Astrocyte (in vitro differentiated cells and primary cell): ENCODE measurements around the gene RIT2. TPM values are rescaled to one million over a fixed set of nuclear protein-coding genes. Genes with fewer than 3 reads are reported as not detected.

Experiments
- DNase-seq: peaks from one replicate; pipeline ENCODE4 v3.0.0-alpha.2; 2010; ENCODE audit warnings: low read depth
- FAIRE-seq: peaks from 2 replicates; lab custom pipeline; 2011; peaks lifted over from hg19 to GRCh38; lab: Jason Lieb, UNC
- H2AFZ ChIP-seq: 2 replicates; pipeline ENCODE4 v1.6.0; 2012; ENCODE audit warnings: low read depth, low read length, inconsistent platforms
- H3K27ac ChIP-seq: 2 replicates; pipeline ENCODE4 v1.5.1; 2011; ENCODE audit warnings: low read depth, low read length, inconsistent platforms
- H3K27me3 ChIP-seq: 2 replicates; pipeline ENCODE4 v1.6.0; 2011; ENCODE audit warnings: low read length, inconsistent platforms; ENCODE audit not compliant: insufficient read depth
- H3K36me3 ChIP-seq: 2 replicates; pipeline ENCODE4 v1.5.1; 2011; ENCODE audit warnings: low read length, inconsistent platforms; ENCODE audit not compliant: insufficient read depth
- H3K4me1 ChIP-seq: 2 replicates; pipeline ENCODE4 v1.5.1; 2011; ENCODE audit warnings: low read length, inconsistent platforms; ENCODE audit not compliant: insufficient read depth
- H3K4me2 ChIP-seq: 2 replicates; pipeline ENCODE4 v1.6.0; 2012; ENCODE audit warnings: low read length, inconsistent platforms
- H3K4me3 ChIP-seq: 2 replicates; pipeline ENCODE4 v1.5.1; 2011; ENCODE audit warnings: low read depth, mild to moderate bottlenecking, low read length, inconsistent platforms; ENCODE audit not compliant: insufficient read depth
- H3K79me2 ChIP-seq: 2 replicates; pipeline ENCODE4 v1.6.0; 2012; ENCODE audit warnings: mild to moderate bottlenecking, low read length, inconsistent platforms; ENCODE audit not compliant: insufficient read depth
- H3K9ac ChIP-seq: 2 replicates; pipeline ENCODE4 v1.6.0; 2012; ENCODE audit warnings: mild to moderate bottlenecking, low read length, inconsistent platforms
- H3K9me3 ChIP-seq: 2 replicates; pipeline ENCODE4 v1.5.1; 2012; ENCODE audit warnings: low read depth, mild to moderate bottlenecking, low read length, inconsistent platforms; ENCODE audit not compliant: insufficient read depth
- H4K20me1 ChIP-seq: 2 replicates; pipeline ENCODE4 v1.6.0; 2012; ENCODE audit warnings: low read length, inconsistent platforms; ENCODE audit not compliant: insufficient read depth
- H3K27ac Mint-ChIP-seq: one replicate; pipeline ENCODE4 v1.8.0; 2021; ENCODE audit warnings: mild to moderate bottlenecking, mixed read lengths; ENCODE audit not compliant: unreplicated experiment
- H3K27me3 Mint-ChIP-seq: one replicate; pipeline ENCODE4 v1.8.0; 2021; ENCODE audit warnings: low read depth, mixed read lengths; ENCODE audit not compliant: unreplicated experiment
- H3K36me3 Mint-ChIP-seq: one replicate; pipeline ENCODE4 v1.8.0; 2021; ENCODE audit warnings: low read depth, mixed read lengths; ENCODE audit not compliant: unreplicated experiment
- H3K4me1 Mint-ChIP-seq: one replicate; pipeline ENCODE4 v1.8.0; 2021; ENCODE audit warnings: low read depth, mixed read lengths; ENCODE audit not compliant: unreplicated experiment
- H3K4me3 Mint-ChIP-seq: one replicate; pipeline ENCODE4 v1.8.0; 2021; ENCODE audit warnings: mild to moderate bottlenecking, moderate library complexity, mixed read lengths; ENCODE audit not compliant: unreplicated experiment
- H3K9me3 Mint-ChIP-seq: one replicate; pipeline ENCODE4 v1.8.0; 2021; ENCODE audit warnings: mild to moderate bottlenecking, mixed read lengths; ENCODE audit not compliant: unreplicated experiment
- EZH2 ChIP-seq: IDR thresholded peaks from 2 replicates; pipeline ENCODE4 v1.6.1; 2012; ENCODE audit warnings: mild to moderate bottlenecking, low read length, inconsistent platforms; ENCODE audit not compliant: insufficient read depth
- total RNA-seq: library from RNA; stranded (reverse); gene quantifications from 2 replicates; pipeline ENCODE4 v1.2.1, GENCODE V29; 2021
- TF ChIP-seq, protein P1 (sequence below): IDR thresholded peaks from 2 replicates; pipeline ENCODE4 v1.5.1; 2011; ENCODE audit warnings: low read depth, mild to moderate bottlenecking, inconsistent platforms, low read length, moderate library complexity; ENCODE audit not compliant: insufficient read depth

RIT2 gene
- total RNA-seq, 1 donor from 2014 or later: not detected

GRCh38 chr18:42706618-42707017, 408.9 kb downstream of the RIT2 start:
- H2AFZ ChIP-seq: no peak overlapping the region
- no peaks in the 10 kb centered on the region for H3K27me3 ChIP-seq
- Mint-ChIP-seq H3K27ac (no peak overlapping the region), H3K27me3 (no peaks in the 10 kb centered on the region), H3K4me1 (no peaks in the 10 kb centered on the region), H3K36me3 (no peaks in the 10 kb centered on the region), H3K4me3 (no peak overlapping the region), H3K9me3 (no peaks in the 10 kb centered on the region)
- no peaks in the 10 kb centered on the region for H3K9me3 ChIP-seq
- no peak overlapping the region for H3K9ac ChIP-seq
- no peak for TF ChIP-seq EZH2
- TF ChIP-seq, protein P1, sequence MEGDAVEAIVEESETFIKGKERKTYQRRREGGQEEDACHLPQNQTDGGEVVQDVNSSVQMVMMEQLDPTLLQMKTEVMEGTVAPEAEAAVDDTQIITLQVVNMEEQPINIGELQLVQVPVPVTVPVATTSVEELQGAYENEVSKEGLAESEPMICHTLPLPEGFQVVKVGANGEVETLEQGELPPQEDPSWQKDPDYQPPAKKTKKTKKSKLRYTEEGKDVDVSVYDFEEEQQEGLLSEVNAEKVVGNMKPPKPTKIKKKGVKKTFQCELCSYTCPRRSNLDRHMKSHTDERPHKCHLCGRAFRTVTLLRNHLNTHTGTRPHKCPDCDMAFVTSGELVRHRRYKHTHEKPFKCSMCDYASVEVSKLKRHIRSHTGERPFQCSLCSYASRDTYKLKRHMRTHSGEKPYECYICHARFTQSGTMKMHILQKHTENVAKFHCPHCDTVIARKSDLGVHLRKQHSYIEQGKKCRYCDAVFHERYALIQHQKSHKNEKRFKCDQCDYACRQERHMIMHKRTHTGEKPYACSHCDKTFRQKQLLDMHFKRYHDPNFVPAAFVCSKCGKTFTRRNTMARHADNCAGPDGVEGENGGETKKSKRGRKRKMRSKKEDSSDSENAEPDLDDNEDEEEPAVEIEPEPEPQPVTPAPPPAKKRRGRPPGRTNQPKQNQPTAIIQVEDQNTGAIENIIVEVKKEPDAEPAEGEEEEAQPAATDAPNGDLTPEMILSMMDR: no peak
- no peak overlapping the region for H3K27ac ChIP-seq
- H3K4me3 ChIP-seq: no peak overlapping the region
- DNase-seq (no peak), FAIRE-seq (no peak)
- no peaks in the 10 kb centered on the region for H3K79me2 ChIP-seq
- no peaks in the 10 kb centered on the region for H3K36me3 ChIP-seq
- no peaks in the 10 kb centered on the region for H3K4me1 ChIP-seq
- no peaks in the 10 kb centered on the region for H4K20me1 ChIP-seq
- no peak overlapping the region for H3K4me2 ChIP-seq

DNA sequence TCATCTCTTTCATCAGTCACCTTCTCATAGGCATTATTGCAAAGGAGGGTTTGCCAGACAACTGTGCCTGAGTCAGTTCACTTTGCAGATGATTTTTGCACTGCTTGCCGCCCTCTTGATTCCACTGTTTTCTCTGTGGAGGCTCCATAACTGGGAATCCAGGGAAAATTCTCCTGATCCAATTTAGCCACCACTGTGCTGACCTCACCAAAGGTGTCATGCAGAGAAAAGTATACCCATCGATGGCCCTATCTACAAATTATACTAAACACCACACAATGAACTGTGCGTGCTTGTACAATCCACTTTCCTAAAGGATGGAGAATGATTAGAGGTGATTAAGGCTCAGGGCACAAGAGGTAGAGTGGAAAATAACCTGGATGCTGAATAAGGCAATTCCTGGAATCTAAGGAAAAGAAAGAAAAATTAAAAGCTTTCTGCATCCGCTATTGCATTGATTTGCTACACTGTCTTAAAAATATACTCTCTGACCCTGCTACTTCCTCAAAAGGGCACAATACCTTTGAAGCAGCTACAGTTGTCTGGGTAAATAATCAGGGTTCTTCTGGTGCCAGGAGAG, 409.4 kb downstream of the RIT2 start:
- no peaks in the 10 kb centered on the region for H3K36me3 ChIP-seq
- Mint-ChIP-seq H3K27me3 (no peaks in the 10 kb centered on the region), H3K36me3 (no peaks in the 10 kb centered on the region), H3K4me1 (no peaks in the 10 kb centered on the region), H3K27ac (no peak overlapping the region), H3K9me3 (no peaks in the 10 kb centered on the region), H3K4me3 (no peak overlapping the region)
- no peak overlapping the region for H3K27ac ChIP-seq
- no peak overlapping the region for H3K4me3 ChIP-seq
- no peak for DNase-seq
- no peaks in the 10 kb centered on the region for H4K20me1 ChIP-seq
- H3K4me1 ChIP-seq: no peaks in the 10 kb centered on the region
- H3K4me2 ChIP-seq: no peak overlapping the region
- no peaks in the 10 kb centered on the region for H3K27me3 ChIP-seq
- no peak overlapping the region for H2AFZ ChIP-seq
- FAIRE-seq: no peak
- no peak overlapping the region for H3K9ac ChIP-seq
- H3K79me2 ChIP-seq: no peaks in the 10 kb centered on the region
- TF ChIP-seq, protein P1: no peak
- no peak for TF ChIP-seq EZH2
- no peaks in the 10 kb centered on the region for H3K9me3 ChIP-seq

Other genes with a start within 250 kb of the RIT2 start
- gene SYT4, start 161.8 kb upstream of the RIT2 start, total RNA-seq: not detected in 2 replicates